HG03442 (cell line): ENCODE data around the gene OSBPL8.

Source experiments
- ATAC-seq: cut with Tn5 transposase; IDR thresholded peaks from one replicate; pipeline ENCODE4 v1.9.1; 2021; ENCODE audit warnings: mild to moderate bottlenecking, moderate library complexity; ENCODE audit not compliant: unreplicated experiment

Gene OSBPL8

GRCh38 chr12:76559400-76560085 is at the start of gene OSBPL8:
Gene OSBPL8 (minus strand): TSS chr12:76559771. CDS start chr12:76487551, 72,220 bp downstream.
- ATAC-seq, result peak; percentile 76

GRCh38 chr12:76608070-76608469 is 48.5 kb upstream of the OSBPL8 start:
- ATAC-seq, result no peak

- no peak for ATAC-seq
Observed at GRCh38 chr12:76595056-76595455, 35.5 kb upstream of the OSBPL8 start.

GRCh38 chr12:76591476-76591875 is 31.9 kb upstream of the OSBPL8 start:
- no peak for ATAC-seq

- ATAC-seq, result no peak
Observed at GRCh38 chr12:76590131-76590530, 30.6 kb upstream of the OSBPL8 start.

GRCh38 chr12:76588881-76589565 is 29.5 kb upstream of the OSBPL8 start:
- ATAC-seq, result no peak

GRCh38 chr12:76587428-76588178 is 28.0 kb upstream of the OSBPL8 start:
- ATAC-seq, result no peak

GRCh38 chr12:76586764-76587395 is 27.3 kb upstream of the OSBPL8 start:
- peak; percentile 52 for ATAC-seq

GRCh38 chr12:76583301-76583700 is 23.7 kb upstream of the OSBPL8 start:
- peak; percentile 55 for ATAC-seq

GRCh38 chr12:76573840-76574373 is 14.3 kb upstream of the OSBPL8 start:
- no peak for ATAC-seq

GRCh38 chr12:76571256-76571655 is 11.7 kb upstream of the OSBPL8 start:
- ATAC-seq, result no peak

GRCh38 chr12:76569685-76570604 is 10.4 kb upstream of the OSBPL8 start:
- no peak for ATAC-seq

- no peak for ATAC-seq
Observed at GRCh38 chr12:76568888-76569551, 9.4 kb upstream of the OSBPL8 start.

GRCh38 chr12:76568130-76568529 is 8.6 kb upstream of the OSBPL8 start:
- ATAC-seq, result no peak

- no peak for ATAC-seq
Observed at GRCh38 chr12:76563061-76563460, 3.5 kb upstream of the OSBPL8 start.

GRCh38 chr12:76562130-76562529 is 2.6 kb upstream of the OSBPL8 start:
- no peak for ATAC-seq

GRCh38 chr12:76560086-76560491 is 518 bp upstream of the OSBPL8 start:
- no peak for ATAC-seq

- peak; percentile 44 for ATAC-seq
Observed at GRCh38 chr12:76558684-76559399, 729 bp downstream of the OSBPL8 start.

GRCh38 chr12:76556368-76556767 is 3.2 kb downstream of the OSBPL8 start:
- ATAC-seq, result no peak
